Measurements from ENCODE around the gene PUS1.
A peak's percentile ranks its signal among the peaks of the same experiment; 100 is the strongest.
"Not testable (repeated sequence)": the region's sequence is repeated elsewhere in the genome, so short reads cannot be mapped to it uniquely, and the experiment has no call there.

PUS1 gene

GRCh38 chr12:131928711-131929580 lies at the start of gene PUS1:
PUS1 (plus strand) TSS chr12:131929276; CDS start chr12:131929723, 447 bp downstream.
- DNase-seq (ENCODE audit: low read depth, low spot score), result peak; percentile 91

GRCh38 chr12:131882804-131883520 lies 46.1 kb upstream of the PUS1 start:
- no peak for DNase-seq (ENCODE audit: low read depth, low spot score)

GRCh38 chr12:131883521-131883900 lies 45.6 kb upstream of the PUS1 start:
- DNase-seq (ENCODE audit: low read depth, low spot score), result no peak

GRCh38 chr12:131885076-131885475 lies 44.0 kb upstream of the PUS1 start:
- not testable (repeated sequence) for DNase-seq (ENCODE audit: low read depth, low spot score)

GRCh38 chr12:131885543-131886057 lies 43.5 kb upstream of the PUS1 start:
- no peak for DNase-seq (ENCODE audit: low read depth, low spot score)

GRCh38 chr12:131891722-131892121 lies 37.4 kb upstream of the PUS1 start:
- DNase-seq (ENCODE audit: low read depth, low spot score), result not testable (repeated sequence)

GRCh38 chr12:131892711-131893604 lies 36.1 kb upstream of the PUS1 start:
- no peak for DNase-seq (ENCODE audit: low read depth, low spot score)

- no peak for DNase-seq (ENCODE audit: low read depth, low spot score)
Observed at GRCh38 chr12:131893605-131894312, 35.3 kb upstream of the PUS1 start.

GRCh38 chr12:131894313-131894860 lies 34.7 kb upstream of the PUS1 start, which contains the start of gene ULK1:
ULK1 (plus strand) TSS chr12:131894622; CDS start chr12:131895002, 380 bp downstream.
- DNase-seq (ENCODE audit: low read depth, low spot score), result peak; percentile 84

- DNase-seq (ENCODE audit: low read depth, low spot score), result no peak
Observed at GRCh38 chr12:131894981-131895639, 34.0 kb upstream of the PUS1 start.

- DNase-seq (ENCODE audit: low read depth, low spot score), result no peak
Observed at GRCh38 chr12:131895640-131896079, 33.4 kb upstream of the PUS1 start.

GRCh38 chr12:131896080-131896810 lies 32.8 kb upstream of the PUS1 start:
- peak; percentile 38 for DNase-seq (ENCODE audit: low read depth, low spot score)

- DNase-seq (ENCODE audit: low read depth, low spot score), result no peak
Observed at GRCh38 chr12:131896811-131897270, 32.2 kb upstream of the PUS1 start.

- no peak for DNase-seq (ENCODE audit: low read depth, low spot score)
Observed at GRCh38 chr12:131897276-131897675, 31.8 kb upstream of the PUS1 start.

GRCh38 chr12:131897875-131898274 lies 31.2 kb upstream of the PUS1 start:
- DNase-seq (ENCODE audit: low read depth, low spot score), result no peak

- DNase-seq (ENCODE audit: low read depth, low spot score), result no peak
Observed at GRCh38 chr12:131900397-131900796, 28.7 kb upstream of the PUS1 start.

GRCh38 chr12:131901431-131902331 lies 27.4 kb upstream of the PUS1 start:
- DNase-seq (ENCODE audit: low read depth, low spot score), result no peak
